ENCODE measurements around the gene RUSC2. TPM values are rescaled to one million over a fixed set of nuclear protein-coding genes. Genes with fewer than 3 reads are reported as not detected.
"Not testable (repeated sequence)": the region's sequence is repeated elsewhere in the genome, so short reads cannot be mapped to it uniquely, and the experiment has no call there.

The RUSC2 gene
- total RNA-seq, 1 donor from 2014 or later = 3.1 TPM

GRCh38 chr9:35490155-35490909 is 421 bp downstream of the RUSC2 start:
- intact Hi-C loops (cut with micrococcal nuclease) = loop anchor here (5.0 kb wide), 1 partner anchor 373 kb away; the partner anchor contains the start of gene ATOSB

GRCh38 chr9:35490910-35491465 is 1.1 kb downstream of the RUSC2 start:
- intact Hi-C loops (cut with micrococcal nuclease) = loop anchor here (5.0 kb wide), 1 partner anchor 374 kb away; the partner anchor contains the start of gene ATOSB

- intact Hi-C loops (cut with micrococcal nuclease) = loop anchor here (5.0 kb wide), 1 partner anchor 376 kb away; the partner anchor contains the start of gene ATOSB
Measured at GRCh38 chr9:35493119-35493518, 3.2 kb downstream of the RUSC2 start.

- intact Hi-C loops (cut with micrococcal nuclease) = no loop called here
Measured at GRCh38 chr9:35495984-35496383, 6.1 kb downstream of the RUSC2 start.

GRCh38 chr9:35498245-35498644 is 8.3 kb downstream of the RUSC2 start:
- intact Hi-C loops (cut with micrococcal nuclease) = not testable (repeated sequence)

GRCh38 chr9:35499029-35499700 is 9.3 kb downstream of the RUSC2 start:
- intact Hi-C loops (cut with micrococcal nuclease) = no loop called here

GRCh38 chr9:35499701-35500030 is 9.8 kb downstream of the RUSC2 start:
- intact Hi-C loops (cut with micrococcal nuclease) = no loop called here

- intact Hi-C loops (cut with micrococcal nuclease) = no loop called here
Measured at GRCh38 chr9:35500130-35500748, 10.3 kb downstream of the RUSC2 start.

- intact Hi-C loops (cut with micrococcal nuclease) = no loop called here
Measured at GRCh38 chr9:35501946-35502345, 12.0 kb downstream of the RUSC2 start.

- intact Hi-C loops (cut with micrococcal nuclease) = no loop called here
Measured at GRCh38 chr9:35506359-35506758, 16.4 kb downstream of the RUSC2 start.

GRCh38 chr9:35508069-35508468 is 18.2 kb downstream of the RUSC2 start:
- intact Hi-C loops (cut with micrococcal nuclease) = no loop called here

- intact Hi-C loops (cut with micrococcal nuclease) = no loop called here
Measured at GRCh38 chr9:35510383-35510753, 20.5 kb downstream of the RUSC2 start.

- intact Hi-C loops (cut with micrococcal nuclease) = no loop called here
Measured at GRCh38 chr9:35510754-35511428, 21.0 kb downstream of the RUSC2 start.

GRCh38 chr9:35511453-35511852 is 21.5 kb downstream of the RUSC2 start:
- intact Hi-C loops (cut with micrococcal nuclease) = no loop called here

- intact Hi-C loops (cut with micrococcal nuclease) = no loop called here
Measured at GRCh38 chr9:35515766-35516165, 25.9 kb downstream of the RUSC2 start.

GRCh38 chr9:35516479-35516878 is 26.6 kb downstream of the RUSC2 start:
- intact Hi-C loops (cut with micrococcal nuclease) = no loop called here

- intact Hi-C loops (cut with micrococcal nuclease) = no loop called here
Measured at GRCh38 chr9:35517131-35517530, 27.2 kb downstream of the RUSC2 start.

GRCh38 chr9:35517552-35518224 is 27.8 kb downstream of the RUSC2 start:
- intact Hi-C loops (cut with micrococcal nuclease) = no loop called here

- intact Hi-C loops (cut with micrococcal nuclease) = no loop called here
Measured at GRCh38 chr9:35518225-35518821, 28.4 kb downstream of the RUSC2 start.

- intact Hi-C loops (cut with micrococcal nuclease) = no loop called here
Measured at GRCh38 chr9:35518981-35519679, 29.2 kb downstream of the RUSC2 start.

Data from T-helper 2 cell treated with Interferon-gamma antibody and Interleukin-4, amounts not matched to agents 100 ng/mL and 5 ng/mL, for 36 hours (primary cell).